CD14-positive monocyte (primary cell): ENCODE measurements around the gene KLHL36. TPM values are rescaled to one million over a fixed set of nuclear protein-coding genes. Genes with fewer than 3 reads are reported as not detected.

Experiments
- DNase-seq, 3 donors: peaks; one replicate each; pipeline ENCODE4 v3.0.0-alpha.2; 2011 to 2022
- H2AFZ ChIP-seq: 2 replicates; pipeline ENCODE4 v1.6.0; 2012; ENCODE audit warnings: mild to moderate bottlenecking, low read depth, low read length, inconsistent platforms; ENCODE audit not compliant: insufficient read depth, poor library complexity, severe bottlenecking
- H3K27ac ChIP-seq, 2 donors: 1 replicate in 1 of 2; 2 replicates in 1 of 2; pipeline ENCODE4 v1.5.1; 2012 to 2013; ENCODE audit warnings: low read length in 2 of 2, control low read depth in 1 of 2, inconsistent platforms in 1 of 2, low read depth in 1 of 2, mild to moderate bottlenecking in 1 of 2
- H3K27me3 ChIP-seq, 2 donors: one replicate each; pipeline versions ENCODE4 v1.6.0 to v1.6.1; 2011 to 2013; ENCODE audit warnings: low read length in 2 of 2; ENCODE audit not compliant: control insufficient read depth in 2 of 2, insufficient read depth in 2 of 2
- H3K36me3 ChIP-seq, 2 donors: replicated peaks in 1 of 2; 1 replicate in 1 of 2; 2 replicates in 1 of 2; pipeline versions ENCODE4 v1.5.1 to v1.6.1; 2012 to 2013; ENCODE audit warnings: low read length in 2 of 2, control low read depth in 1 of 2, inconsistent platforms in 1 of 2, mild to moderate bottlenecking in 1 of 2; ENCODE audit not compliant: insufficient read depth in 2 of 2, control insufficient read depth in 1 of 2
- H3K4me1 ChIP-seq, 2 donors: 1 replicate in 1 of 2; 2 replicates in 1 of 2; pipeline versions ENCODE4 v1.5.1 to v1.6.1; 2012 to 2013; ENCODE audit warnings: low read length in 2 of 2, control low read depth in 1 of 2, inconsistent platforms in 1 of 2, mild to moderate bottlenecking in 1 of 2, moderate library complexity in 1 of 2; ENCODE audit not compliant: insufficient read depth in 2 of 2, control insufficient read depth in 1 of 2
- H3K4me2 ChIP-seq: replicated peaks from 2 replicates; pipeline ENCODE3; 2012; ENCODE audit warnings: low read length, moderate library complexity, mild to moderate bottlenecking; ENCODE audit not compliant: poor library complexity, severe bottlenecking; ENCODE audit errors: extremely low read depth
- H3K4me3 ChIP-seq, 3 experiments: fragments of 200-600 bp in 1 of 3; sonication (generic) in 1 of 3; replicated peaks in 1 of 3; 1 replicate in 2 of 3; 2 replicates in 1 of 3; pipeline ENCODE4 v1.5.1; 2011 to 2013; ENCODE audit warnings: low read length in 3 of 3, mild to moderate bottlenecking in 3 of 3, control low read depth in 2 of 3, low read depth in 2 of 3, inconsistent platforms in 1 of 3, moderate library complexity in 1 of 3
- H3K79me2 ChIP-seq: 2 replicates; pipeline ENCODE4 v1.6.0; 2012; ENCODE audit warnings: mild to moderate bottlenecking, control low read depth, inconsistent platforms, low read length, moderate library complexity; ENCODE audit not compliant: insufficient read depth
- H3K9ac ChIP-seq: 2 replicates; pipeline ENCODE4 v1.6.0; 2017; ENCODE audit warnings: low read length, mild to moderate bottlenecking; ENCODE audit not compliant: insufficient read depth, poor library complexity, severe bottlenecking
- H3K9me3 ChIP-seq, 2 donors: replicated peaks in 1 of 2; 1 replicate in 1 of 2; 2 replicates in 1 of 2; pipeline versions ENCODE4 v1.5.1 to v1.6.1; 2012 to 2013; ENCODE audit warnings: low read length in 2 of 2, control low read depth in 1 of 2; ENCODE audit not compliant: control insufficient read depth in 1 of 2, insufficient read depth in 1 of 2
- H4K20me1 ChIP-seq: 2 replicates; pipeline ENCODE4 v1.6.0; 2012; ENCODE audit warnings: mild to moderate bottlenecking, low read length, control low read depth, moderate library complexity; ENCODE audit not compliant: insufficient read depth
- H3K27ac Mint-ChIP-seq, 7 donors: one replicate each; pipeline ENCODE4 v1.8.0; 2020; ENCODE audit warnings: mild to moderate bottlenecking in 7 of 7, mixed read lengths in 7 of 7, moderate library complexity in 6 of 7, inconsistent platforms in 2 of 7
- H3K27me3 Mint-ChIP-seq, 3 donors: one replicate each; pipeline ENCODE4 v1.8.0; 2021 to 2022; ENCODE audit warnings: low read depth in 3 of 3, mild to moderate bottlenecking in 3 of 3, mixed read lengths in 3 of 3, moderate library complexity in 3 of 3, inconsistent platforms in 1 of 3
- H3K36me3 Mint-ChIP-seq, 2 donors: one replicate each; pipeline ENCODE4 v1.8.0; 2020; ENCODE audit warnings: mixed read lengths in 2 of 2, inconsistent platforms in 1 of 2, mild to moderate bottlenecking in 1 of 2
- H3K4me1 Mint-ChIP-seq: one replicate; pipeline ENCODE4 v1.8.0; 2020; ENCODE audit warnings: mild to moderate bottlenecking, mixed read lengths
- H3K4me3 Mint-ChIP-seq, 2 donors: one replicate each; pipeline ENCODE4 v1.8.0; 2020; ENCODE audit warnings: mild to moderate bottlenecking in 2 of 2, mixed read lengths in 2 of 2, moderate library complexity in 1 of 2
- H3K9me3 Mint-ChIP-seq, 7 donors: one replicate each; pipeline ENCODE4 v1.8.0; 2020 to 2022; ENCODE audit warnings: mixed read lengths in 7 of 7, mild to moderate bottlenecking in 6 of 7, moderate library complexity in 6 of 7, inconsistent platforms in 2 of 7
- WGBS: methylation state at CpG from one replicate; pipeline ENCODE4 v1.1.5; 2013; ENCODE audit warnings: missing lambda C conversion rate; ENCODE audit not compliant: insufficient coverage; 5-methylcytosine and 5-hydroxymethylcytosine counted together
- intact Hi-C, 2 donors: fragments of 100-400 bp; cut with micrococcal nuclease; formaldehyde crosslinking; loops; one replicate each; pipeline versions ENCODE4 v1.15.0 to v1.15.1; 2023
- polyA plus RNA-seq, 3 donors: library from polyadenylated mRNA; depleted of rRNA in 1 of 3; unstranded in 2 of 3; stranded (reverse) in 1 of 3; fragments of 300-500 nt in 2 of 3; fragments of >200 nt in 1 of 3; fragmentation: Illumina TruSeq in 2 of 3; gene quantifications; 1 replicate in 2 of 3; 2 replicates in 1 of 3; pipeline ENCODE4 v1.2.3, GENCODE V29; 2012 to 2021
- TF ChIP-seq, protein P1 (sequence below): fragments of 200-600 bp; IDR thresholded peaks from one replicate; pipeline ENCODE4 v1.8.0; 2022; ENCODE audit warnings: antibody characterized with exemption, mild to moderate bottlenecking

Gene KLHL36
- polyA plus RNA-seq, 3 donors = 12.1 to 50.8 (median 14.2) TPM

DNA sequence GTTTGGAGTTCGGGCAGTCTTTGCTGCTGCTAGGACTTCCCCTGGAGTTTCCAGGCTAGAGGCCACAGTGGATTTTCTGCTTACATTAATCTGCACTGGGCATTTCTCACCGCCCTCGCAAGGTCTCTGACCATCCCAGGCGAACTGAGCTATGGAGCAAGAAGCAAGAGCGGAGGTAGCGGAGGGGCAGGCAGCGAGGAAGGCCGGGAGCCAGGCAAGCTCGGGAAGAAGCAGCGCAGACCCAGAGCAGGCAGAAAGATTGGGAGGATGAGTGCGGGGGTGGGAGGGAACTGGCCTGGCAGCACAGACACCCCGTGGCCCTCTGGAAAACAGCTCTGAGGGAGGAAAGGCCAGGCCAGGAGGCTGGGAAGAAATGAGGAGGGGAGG, 34.2 kb upstream of the KLHL36 start:
- Histone ChIP-seq H3K4me1 (peaks cover 75 to 77% of the 10 kb centered on the region in 2 donors), H3K9me3 (peaks cover 14 to 15% of the 10 kb centered on the region in 2 donors), H2AFZ (no peak overlapping the region), H3K36me3 (peaks cover 67 to 79% of the 10 kb centered on the region in 2 donors), H3K4me2 (peak overlapping the region; percentile 97), H3K27ac (peak overlapping the region; percentile 25 to 84), H3K27me3 (no peaks in the 10 kb centered on the region), H4K20me1 (peaks cover 84% of the 10 kb centered on the region), H3K79me2 (peaks cover 87% of the 10 kb centered on the region), H3K4me3 (peak overlapping the region in 2 of 3 experiments; percentile 99 to 100), H3K9ac (peak overlapping the region; percentile 92)
- TF ChIP-seq, protein P1, sequence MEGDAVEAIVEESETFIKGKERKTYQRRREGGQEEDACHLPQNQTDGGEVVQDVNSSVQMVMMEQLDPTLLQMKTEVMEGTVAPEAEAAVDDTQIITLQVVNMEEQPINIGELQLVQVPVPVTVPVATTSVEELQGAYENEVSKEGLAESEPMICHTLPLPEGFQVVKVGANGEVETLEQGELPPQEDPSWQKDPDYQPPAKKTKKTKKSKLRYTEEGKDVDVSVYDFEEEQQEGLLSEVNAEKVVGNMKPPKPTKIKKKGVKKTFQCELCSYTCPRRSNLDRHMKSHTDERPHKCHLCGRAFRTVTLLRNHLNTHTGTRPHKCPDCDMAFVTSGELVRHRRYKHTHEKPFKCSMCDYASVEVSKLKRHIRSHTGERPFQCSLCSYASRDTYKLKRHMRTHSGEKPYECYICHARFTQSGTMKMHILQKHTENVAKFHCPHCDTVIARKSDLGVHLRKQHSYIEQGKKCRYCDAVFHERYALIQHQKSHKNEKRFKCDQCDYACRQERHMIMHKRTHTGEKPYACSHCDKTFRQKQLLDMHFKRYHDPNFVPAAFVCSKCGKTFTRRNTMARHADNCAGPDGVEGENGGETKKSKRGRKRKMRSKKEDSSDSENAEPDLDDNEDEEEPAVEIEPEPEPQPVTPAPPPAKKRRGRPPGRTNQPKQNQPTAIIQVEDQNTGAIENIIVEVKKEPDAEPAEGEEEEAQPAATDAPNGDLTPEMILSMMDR = no peak
- H3K27me3 Mint-ChIP-seq = no peaks in the 10 kb centered on the region
- peaks cover 74% of the 10 kb centered on the region for H3K4me1 Mint-ChIP-seq
- intact Hi-C loops = no loop called here
- H3K9me3 Mint-ChIP-seq = peaks cover 15 to 24% (median 18%) of the 10 kb centered on the region in 7 donors
- H3K36me3 Mint-ChIP-seq = peaks cover 75 to 80% of the 10 kb centered on the region in 2 donors
- WGBS = 90% methylated on average over 12 of the region's 12 CpGs
- peak overlapping the region; percentile 98 to 99 for H3K4me3 Mint-ChIP-seq
- DNase-seq = peak in 1 of 3 donors; percentile 55
- H3K27ac Mint-ChIP-seq = peak overlapping the region in 6 of 7 donors; percentile 74 to 98 (median 85)

DNA sequence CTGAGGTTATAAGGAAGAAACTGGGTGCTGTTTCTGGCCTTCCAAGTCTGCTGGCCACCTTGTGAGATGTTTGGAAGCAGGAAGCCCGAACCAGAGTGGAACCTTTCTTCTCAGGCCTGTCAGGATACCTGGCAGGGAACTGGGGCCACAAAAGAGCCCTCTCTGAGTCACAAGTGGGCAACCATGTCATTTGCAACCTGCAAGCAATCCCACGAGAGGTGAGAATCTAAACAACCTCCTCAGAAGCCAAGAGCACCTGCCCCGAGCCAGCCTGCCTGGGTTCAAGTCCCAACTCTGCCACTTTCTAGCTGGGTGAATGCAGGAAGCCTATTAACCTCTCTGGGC, 33.7 kb upstream of the KLHL36 start:
- H3K27me3 ChIP-seq = no peaks in the 10 kb centered on the region
- H4K20me1 ChIP-seq = peaks cover 80% of the 10 kb centered on the region
- H3K4me2 ChIP-seq = peak overlapping the region; percentile 97
- peaks cover 70 to 77% of the 10 kb centered on the region in 2 donors for H3K4me1 ChIP-seq
- peaks cover 62 to 73% of the 10 kb centered on the region in 2 donors for H3K36me3 ChIP-seq
- TF ChIP-seq, protein P1 = no peak
- H3K9me3 ChIP-seq = peaks cover 14 to 15% of the 10 kb centered on the region in 2 donors
- Mint-ChIP-seq H3K36me3 (peaks cover 69 to 74% of the 10 kb centered on the region in 2 donors), H3K4me3 (peak overlapping the region; percentile 98 to 99), H3K9me3 (peaks cover 13 to 21% (median 18%) of the 10 kb centered on the region in 7 donors), H3K27ac (peak overlapping the region in 6 of 7 donors; percentile 73 to 98 (median 79)), H3K4me1 (peaks cover 74% of the 10 kb centered on the region), H3K27me3 (no peaks in the 10 kb centered on the region)
- no peak overlapping the region for H2AFZ ChIP-seq
- intact Hi-C loops = no loop called here
- peak overlapping the region; percentile 92 for H3K9ac ChIP-seq
- peak overlapping the region; percentile 66 to 100 (median 99) for H3K4me3 ChIP-seq
- WGBS = 94% methylated on average over 3 of the region's 3 CpGs
- peak overlapping the region; percentile 25 to 84 for H3K27ac ChIP-seq
- H3K79me2 ChIP-seq = peaks cover 81% of the 10 kb centered on the region
- no peak for DNase-seq
